ACC112 (cell line): ENCODE results near the gene NOX4.
"Not testable (repeated sequence)": the region's sequence is repeated elsewhere in the genome, so short reads cannot be mapped to it uniquely, and the experiment has no call there.

Experiments used
- H2AFZ ChIP-seq: fragments of 200-600 bp; sonication (generic); one replicate; pipeline ENCODE4 v1.6.0; 2017; ENCODE audit warnings: antibody characterized with exemption, low read length; ENCODE audit not compliant: unreplicated experiment
- H3K27ac ChIP-seq: fragments of 200-600 bp; sonication (generic); 2 replicates; pipeline ENCODE4 v1.5.1; 2014; ENCODE audit warnings: low read depth, mild to moderate bottlenecking, antibody characterized with exemption, low read length, moderate library complexity
- H3K27me3 ChIP-seq: fragments of 200-600 bp; sonication (generic); 2 replicates; pipeline ENCODE4 v1.6.1; 2014; ENCODE audit warnings: mild to moderate bottlenecking, antibody characterized with exemption, low read length, moderate library complexity, mixed read lengths; ENCODE audit not compliant: insufficient read depth
- H3K36me3 ChIP-seq: fragments of 200-600 bp; sonication (generic); 2 replicates; pipeline ENCODE4 v1.6.1; 2016; ENCODE audit warnings: mild to moderate bottlenecking, antibody characterized with exemption, low read length, moderate library complexity, mixed read lengths; ENCODE audit not compliant: insufficient read depth
- H3K4me1 ChIP-seq: fragments of 200-600 bp; sonication (generic); one replicate; pipeline ENCODE4 v1.6.1; 2016; ENCODE audit warnings: low read length, mixed read lengths; ENCODE audit not compliant: insufficient read depth, unreplicated experiment, control insufficient read depth
- H3K4me3 ChIP-seq: fragments of 200-600 bp; sonication (generic); 2 replicates; pipeline ENCODE4 v1.5.1; 2014; ENCODE audit warnings: mild to moderate bottlenecking, low read depth, low read length
- H3K79me2 ChIP-seq: fragments of 200-600 bp; sonication (generic); one replicate; pipeline ENCODE4 v1.6.0; 2016; ENCODE audit warnings: low read length; ENCODE audit not compliant: control insufficient read depth, unreplicated experiment, insufficient read depth

NOX4 gene

GRCh38 chr11:89309321-89309985 lies 181.7 kb downstream of the NOX4 start:
- not testable (repeated sequence) for H3K27ac ChIP-seq, H3K4me1 ChIP-seq, H3K4me3 ChIP-seq, H2AFZ ChIP-seq, H3K36me3 ChIP-seq, H3K27me3 ChIP-seq, H3K79me2 ChIP-seq

- not testable (repeated sequence) for H3K27ac ChIP-seq, H2AFZ ChIP-seq, H3K27me3 ChIP-seq, H3K4me1 ChIP-seq, H3K79me2 ChIP-seq, H3K4me3 ChIP-seq, H3K36me3 ChIP-seq
Observed at GRCh38 chr11:89308272-89308671, 182.9 kb downstream of the NOX4 start.

GRCh38 chr11:89303029-89303428 lies 188.1 kb downstream of the NOX4 start:
- not testable (repeated sequence) for H3K27ac ChIP-seq, H3K4me3 ChIP-seq, H3K4me1 ChIP-seq, H2AFZ ChIP-seq, H3K36me3 ChIP-seq, H3K27me3 ChIP-seq, H3K79me2 ChIP-seq

GRCh38 chr11:89295023-89295422 lies 196.2 kb downstream of the NOX4 start:
- H3K36me3 ChIP-seq, H3K4me1 ChIP-seq, H3K27me3 ChIP-seq, H3K79me2 ChIP-seq, H2AFZ ChIP-seq, H3K27ac ChIP-seq, H3K4me3 ChIP-seq: not testable (repeated sequence)

GRCh38 chr11:89293965-89294679 lies 197.1 kb downstream of the NOX4 start:
- H3K36me3 ChIP-seq: no peaks in the 10 kb centered on the region
- no peaks in the 10 kb centered on the region for H3K4me1 ChIP-seq
- H3K27ac ChIP-seq: no peak overlapping the region
- H2AFZ ChIP-seq: peak overlapping the region; percentile 89
- H3K79me2 ChIP-seq: no peaks in the 10 kb centered on the region
- peak overlapping the region; percentile 65 for H3K4me3 ChIP-seq
- no peaks in the 10 kb centered on the region for H3K27me3 ChIP-seq

- H3K4me1 ChIP-seq, H3K36me3 ChIP-seq, H3K27ac ChIP-seq, H2AFZ ChIP-seq, H3K79me2 ChIP-seq, H3K4me3 ChIP-seq, H3K27me3 ChIP-seq: not testable (repeated sequence)
Observed at GRCh38 chr11:89288004-89288403, 203.2 kb downstream of the NOX4 start.

- not testable (repeated sequence) for H3K36me3 ChIP-seq, H3K4me1 ChIP-seq, H3K79me2 ChIP-seq
Observed at GRCh38 chr11:89286601-89287000, 204.6 kb downstream of the NOX4 start.

GRCh38 chr11:89281032-89281677 lies 210.0 kb downstream of the NOX4 start:
- not testable (repeated sequence) for H3K27me3 ChIP-seq, H3K36me3 ChIP-seq, H3K27ac ChIP-seq, H2AFZ ChIP-seq, H3K4me3 ChIP-seq, H3K4me1 ChIP-seq, H3K79me2 ChIP-seq

More at GRCh38 chr11:89286601-89287000, 204.6 kb downstream of the NOX4 start:
- H3K4me3 ChIP-seq, H3K27ac ChIP-seq, H3K27me3 ChIP-seq, H2AFZ ChIP-seq: not testable (repeated sequence)

GRCh38 chr11:89279176-89279575 lies 212.0 kb downstream of the NOX4 start:
- Histone ChIP-seq H2AFZ (no peak overlapping the region), H3K4me3 (no peak overlapping the region), H3K27ac (no peak overlapping the region), H3K4me1 (no peaks in the 10 kb centered on the region), H3K36me3 (no peaks in the 10 kb centered on the region), H3K79me2 (no peaks in the 10 kb centered on the region), H3K27me3 (no peaks in the 10 kb centered on the region)

- H2AFZ ChIP-seq: no peak overlapping the region
- H3K4me1 ChIP-seq: no peaks in the 10 kb centered on the region
- H3K79me2 ChIP-seq: no peaks in the 10 kb centered on the region
- H3K27ac ChIP-seq: no peak overlapping the region
- no peaks in the 10 kb centered on the region for H3K36me3 ChIP-seq
- H3K4me3 ChIP-seq: no peak overlapping the region
- H3K27me3 ChIP-seq: no peaks in the 10 kb centered on the region
Observed at GRCh38 chr11:89275966-89276365, 215.2 kb downstream of the NOX4 start.
